Adrenal gland (tissue), 5 donors: Measurements from ENCODE around the gene KIAA0753.

Experiments used
- CTCF ChIP-seq, 6 experiments: fragments of 450-650 bp in 4 of 6; fragments of 200-600 bp in 2 of 6; sonication (generic) in 1 of 6; IDR thresholded peaks; 1 replicate in 5 of 6; 2 replicates in 1 of 6; pipeline versions ENCODE4 v1.5.1 to v1.8.0; 2016 to 2021; ENCODE audit warnings: antibody characterized with exemption in 6 of 6, mild to moderate bottlenecking in 2 of 6, moderate library complexity in 1 of 6
- POLR2A ChIP-seq, 2 donors: fragments of 450-650 bp; IDR thresholded peaks; one replicate each; pipeline ENCODE4 v1.6.1; 2017; ENCODE audit warnings: antibody characterized with exemption in 2 of 2, mild to moderate bottlenecking in 2 of 2, moderate library complexity in 1 of 2
- donor health status: DM: no; HTN: no; CAD: no.

DNA sequence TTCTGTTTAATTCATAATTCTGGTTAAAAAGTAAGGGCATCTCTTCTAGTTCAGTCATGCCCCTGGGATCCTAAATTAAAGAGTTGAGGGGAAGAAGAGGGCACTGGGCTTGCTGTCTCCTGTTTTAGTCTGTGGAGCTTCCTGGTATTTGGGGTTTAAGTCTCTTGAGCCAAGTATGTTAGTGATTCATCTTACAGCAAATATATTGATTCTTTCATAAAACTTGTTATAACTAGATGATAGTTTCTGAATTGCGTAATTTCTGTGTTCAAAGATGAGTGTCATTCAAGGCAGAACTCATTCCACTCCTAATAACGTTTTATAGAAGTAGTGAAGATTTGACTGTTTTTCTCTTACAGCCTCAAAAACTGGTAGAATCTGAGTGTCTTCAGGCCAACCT is 2.1 kb upstream of the KIAA0753 start:
- TF ChIP-seq POLR2A (IDR thresholded peaks at IDR 0.05) (no peak), CTCF (IDR thresholded peaks at IDR 0.05) (no peak)
